Amygdala (tissue), 56 donors: ENCODE measurements around the gene HSF5.
A peak's percentile ranks its signal among the peaks of the same experiment; 100 is the strongest.
"Not testable (repeated sequence)": the region's sequence is repeated elsewhere in the genome, so short reads cannot be mapped to it uniquely, and the experiment has no call there.

Source experiments
- DNase-seq, 56 donors: peaks; one replicate each; lab custom pipeline; 2025; lab: John Stamatoyannopoulos, UW

The HSF5 gene

GRCh38 chr17:58517928-58518609, 29.9 kb upstream of the HSF5 start:
- peak; percentile 92 to 100 (median 100) for DNase-seq

- no peak for DNase-seq
Observed at GRCh38 chr17:58517378-58517927, 29.2 kb upstream of the HSF5 start.

GRCh38 chr17:58516644-58517377, 28.6 kb upstream of the HSF5 start:
- DNase-seq = no peak

- no peak for DNase-seq
Observed at GRCh38 chr17:58515286-58515685, 27.1 kb upstream of the HSF5 start.

GRCh38 chr17:58514770-58515157, 26.6 kb upstream of the HSF5 start:
- no peak for DNase-seq

- DNase-seq = peak in 47 of 56 donors; percentile 20 to 85 (median 62)
Observed at GRCh38 chr17:58513965-58514769, 26.0 kb upstream of the HSF5 start, which contains the start of gene MTMR4. MTMR4 (minus strand) TSS chr17:58514638; CDS start chr17:58514407, 231 bp downstream.

- DNase-seq = peak in 7 of 56 donors; percentile 43 to 70 (median 55)
Observed at GRCh38 chr17:58513267-58513964, 25.2 kb upstream of the HSF5 start.

- no peak for DNase-seq
Observed at GRCh38 chr17:58510075-58510474, 21.9 kb upstream of the HSF5 start.

GRCh38 chr17:58508341-58509067, 20.3 kb upstream of the HSF5 start:
- no peak for DNase-seq

- DNase-seq = no peak
Observed at GRCh38 chr17:58507123-58507634, 19.0 kb upstream of the HSF5 start.

GRCh38 chr17:58506354-58507080, 18.3 kb upstream of the HSF5 start:
- no peak for DNase-seq

GRCh38 chr17:58504826-58505351, 16.7 kb upstream of the HSF5 start:
- DNase-seq = peak in 1 of 56 donors; percentile 33

GRCh38 chr17:58503866-58504265, 15.7 kb upstream of the HSF5 start:
- no peak for DNase-seq

GRCh38 chr17:58503134-58503533, 14.9 kb upstream of the HSF5 start:
- not testable (repeated sequence) for DNase-seq

- no peak for DNase-seq
Observed at GRCh38 chr17:58501451-58501850, 13.2 kb upstream of the HSF5 start.

GRCh38 chr17:58498177-58498828, 10.1 kb upstream of the HSF5 start:
- no peak for DNase-seq

GRCh38 chr17:58493506-58493905, 5.3 kb upstream of the HSF5 start:
- DNase-seq = no peak
